Measurements from ENCODE around the gene MAP3K12. TPM values are rescaled to one million over a fixed set of nuclear protein-coding genes. Genes with fewer than 3 reads are reported as not detected.

MAP3K12 gene
- total RNA-seq, 1 donor from 2014 or later, result 4.8 TPM

GRCh38 chr12:53456654-53457366, 42.4 kb downstream of the MAP3K12 start:
- H3K27me3 ChIP-seq (ENCODE audit: low read depth), result no peaks in the 10 kb centered on the region
- DNase-seq, result no peak
- H3K4me3 ChIP-seq, result no peak overlapping the region
- intact Hi-C loops (cut with micrococcal nuclease), result no loop called here
- H3K36me3 ChIP-seq, result peaks cover 77% of the 10 kb centered on the region
- TF ChIP-seq, protein P1, sequence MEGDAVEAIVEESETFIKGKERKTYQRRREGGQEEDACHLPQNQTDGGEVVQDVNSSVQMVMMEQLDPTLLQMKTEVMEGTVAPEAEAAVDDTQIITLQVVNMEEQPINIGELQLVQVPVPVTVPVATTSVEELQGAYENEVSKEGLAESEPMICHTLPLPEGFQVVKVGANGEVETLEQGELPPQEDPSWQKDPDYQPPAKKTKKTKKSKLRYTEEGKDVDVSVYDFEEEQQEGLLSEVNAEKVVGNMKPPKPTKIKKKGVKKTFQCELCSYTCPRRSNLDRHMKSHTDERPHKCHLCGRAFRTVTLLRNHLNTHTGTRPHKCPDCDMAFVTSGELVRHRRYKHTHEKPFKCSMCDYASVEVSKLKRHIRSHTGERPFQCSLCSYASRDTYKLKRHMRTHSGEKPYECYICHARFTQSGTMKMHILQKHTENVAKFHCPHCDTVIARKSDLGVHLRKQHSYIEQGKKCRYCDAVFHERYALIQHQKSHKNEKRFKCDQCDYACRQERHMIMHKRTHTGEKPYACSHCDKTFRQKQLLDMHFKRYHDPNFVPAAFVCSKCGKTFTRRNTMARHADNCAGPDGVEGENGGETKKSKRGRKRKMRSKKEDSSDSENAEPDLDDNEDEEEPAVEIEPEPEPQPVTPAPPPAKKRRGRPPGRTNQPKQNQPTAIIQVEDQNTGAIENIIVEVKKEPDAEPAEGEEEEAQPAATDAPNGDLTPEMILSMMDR (IDR thresholded peaks at IDR 0.05; ENCODE audit: borderline replicate concordance), result no peak
- no peaks in the 10 kb centered on the region for H3K9me3 ChIP-seq (replicated peaks)
- peak overlapping the region; percentile 10 for H3K27ac ChIP-seq (replicated peaks)
- peaks cover 85% of the 10 kb centered on the region for H3K4me1 ChIP-seq

DNA sequence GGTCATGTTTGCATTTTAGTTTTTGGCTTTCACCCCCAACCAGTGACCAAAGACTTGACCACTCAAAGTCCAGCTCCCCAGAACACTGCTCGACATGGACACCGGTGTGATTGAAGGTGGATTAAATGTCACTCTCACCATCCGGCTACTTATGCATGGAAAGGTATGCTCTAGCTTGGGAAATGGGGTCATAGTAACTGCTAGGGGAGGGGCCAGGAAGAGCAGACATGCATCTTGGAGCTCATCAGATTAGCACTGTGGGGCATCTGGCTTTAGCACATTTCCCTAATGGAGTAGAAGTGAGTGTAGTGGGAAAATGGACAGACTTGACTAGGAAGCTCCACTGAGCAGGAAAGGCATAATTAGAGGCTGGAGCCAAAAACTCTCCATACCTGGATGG, 44.6 kb downstream of the MAP3K12 start:
- Histone ChIP-seq H3K27me3 (ENCODE audit: low read depth) (no peaks in the 10 kb centered on the region), H3K4me3 (peak overlapping the region; percentile 77), H3K4me1 (peaks cover 71% of the 10 kb centered on the region), H3K27ac (replicated peaks) (peak overlapping the region; percentile 18), H3K36me3 (peaks cover 55% of the 10 kb centered on the region), H3K9me3 (replicated peaks) (no peaks in the 10 kb centered on the region)
- DNase-seq, result no peak
- intact Hi-C loops (cut with micrococcal nuclease), result no loop called here
- TF ChIP-seq, protein P1 (IDR thresholded peaks at IDR 0.05; ENCODE audit: borderline replicate concordance), result no peak

DNA sequence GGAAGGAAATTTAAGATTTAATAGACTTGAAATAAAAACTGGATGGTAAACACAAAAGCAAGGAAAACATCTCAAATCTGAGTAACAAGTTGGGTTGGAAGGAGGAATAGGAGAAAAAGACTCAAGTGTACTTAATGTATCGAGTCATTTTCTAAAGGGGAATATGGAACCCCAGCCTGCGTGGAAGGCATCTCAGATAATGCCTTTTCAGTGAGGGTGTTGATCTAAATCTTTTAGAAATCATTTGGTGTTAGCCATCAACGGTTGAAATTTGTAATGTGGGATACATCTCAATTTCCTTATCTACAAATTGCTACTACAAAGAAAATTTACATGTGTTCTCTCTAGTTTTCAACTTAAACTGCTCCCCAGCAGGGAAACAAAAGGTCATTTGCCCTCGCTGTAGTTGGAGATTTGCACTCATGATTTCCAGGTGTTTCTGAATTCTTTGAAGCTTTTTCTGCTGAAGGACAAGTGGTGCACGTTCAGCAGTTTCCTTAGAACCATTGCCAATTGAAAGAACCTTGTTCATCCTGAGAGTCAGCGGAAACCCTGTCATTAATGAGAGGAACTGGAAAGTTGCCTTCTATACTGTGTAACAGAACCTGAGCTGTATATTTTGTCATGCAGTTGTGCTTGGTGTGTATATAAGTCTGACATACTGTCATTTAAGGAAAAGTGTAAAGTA, 45.2 kb downstream of the MAP3K12 start:
- Histone ChIP-seq H3K4me3 (peak overlapping the region; percentile 77), H3K36me3 (peaks cover 49% of the 10 kb centered on the region), H3K4me1 (peaks cover 65% of the 10 kb centered on the region), H3K9me3 (replicated peaks) (no peaks in the 10 kb centered on the region), H3K27me3 (ENCODE audit: low read depth) (no peaks in the 10 kb centered on the region), H3K27ac (replicated peaks) (peak overlapping the region; percentile 18)
- no peak for DNase-seq
- intact Hi-C loops (cut with micrococcal nuclease), result no loop called here
- TF ChIP-seq, protein P1 (IDR thresholded peaks at IDR 0.05; ENCODE audit: borderline replicate concordance), result no peak

DNA sequence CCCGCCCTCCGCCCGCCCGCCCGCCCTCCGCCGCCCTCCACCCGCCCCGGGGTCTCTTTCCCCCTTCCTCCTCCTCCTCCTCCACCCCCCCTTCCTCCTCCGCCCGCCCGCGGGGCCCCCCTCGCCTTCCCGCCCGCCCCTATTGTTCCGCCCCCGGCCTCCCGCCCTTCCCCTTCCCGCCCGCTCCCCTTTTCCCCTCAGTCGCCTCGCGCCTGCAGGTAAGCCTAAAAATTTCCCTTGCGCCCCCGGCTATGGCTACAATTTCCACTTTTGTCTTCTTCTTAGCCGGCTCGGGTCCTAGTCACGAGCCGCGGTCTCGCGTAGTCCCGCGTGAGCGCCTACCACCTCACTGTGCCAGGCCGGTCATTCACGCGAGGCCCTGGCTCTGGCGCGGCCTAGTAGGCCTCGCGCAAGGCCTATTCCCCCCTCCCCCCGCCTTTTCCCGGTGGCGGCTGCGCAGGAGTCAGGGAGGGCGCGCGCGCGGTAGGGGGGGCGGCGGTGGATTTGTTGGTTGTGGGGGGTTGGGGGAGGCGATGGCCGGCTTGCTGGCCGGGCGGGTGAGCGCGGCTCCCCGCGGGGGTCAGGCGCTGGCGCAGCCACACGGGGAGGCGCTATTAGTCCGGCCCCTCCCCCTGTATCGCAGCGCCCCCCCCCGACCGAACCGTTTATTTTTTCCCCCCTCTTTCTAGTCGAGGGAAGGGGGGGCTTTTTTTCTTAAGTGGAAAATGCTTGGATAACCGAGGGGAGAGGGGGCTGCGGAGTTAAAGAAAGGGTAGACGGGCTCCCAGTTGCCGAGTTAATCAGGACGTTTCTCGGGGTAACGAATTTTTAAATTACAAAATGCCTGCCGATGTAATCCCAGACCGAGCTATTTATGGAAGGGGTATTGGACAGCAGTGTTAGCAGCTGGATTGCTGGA, 46.8 kb downstream of the MAP3K12 start:
- intact Hi-C loops (cut with micrococcal nuclease), result no loop called here
- peaks cover 33% of the 10 kb centered on the region for H3K36me3 ChIP-seq
- TF ChIP-seq, protein P1 (IDR thresholded peaks at IDR 0.05; ENCODE audit: borderline replicate concordance), result peak; percentile 44

GRCh38 chr12:53451661-53452158, 47.5 kb downstream of the MAP3K12 start, which contains the start of gene PCBP2:
Gene PCBP2 (plus strand): TSS chr12:53452102. CDS start chr12:53454801, 2,699 bp downstream.
- Histone ChIP-seq H3K27me3 (ENCODE audit: low read depth) (no peaks in the 10 kb centered on the region), H3K4me1 (peaks cover 52% of the 10 kb centered on the region), H3K27ac (replicated peaks) (peak within 1 kb of the TSS; percentile 97), H3K9me3 (replicated peaks) (no peaks in the 10 kb centered on the region), H3K4me3 (peak within 1 kb of the TSS; percentile 77), H3K36me3 (peaks cover 32% of the 10 kb centered on the region)
- intact Hi-C loops (cut with micrococcal nuclease), result no loop called here
- TF ChIP-seq, protein P1 (IDR thresholded peaks at IDR 0.05; ENCODE audit: borderline replicate concordance), result peak; percentile 94
- peak; percentile 98 for DNase-seq

More for the DNA sequence above, 46.8 kb downstream of the MAP3K12 start:
- Histone ChIP-seq H3K9me3 (replicated peaks) (no peaks in the 10 kb centered on the region), H3K4me3 (peak overlapping the region; percentile 77), H3K4me1 (peaks cover 58% of the 10 kb centered on the region), H3K27me3 (ENCODE audit: low read depth) (no peaks in the 10 kb centered on the region), H3K27ac (replicated peaks) (peak overlapping the region; percentile 97)
- peak; percentile 91 for DNase-seq
